ENCODE measurements around the gene ZNF862.

The ZNF862 gene

GRCh38 chr7:149850716-149851115, 12.5 kb downstream of the ZNF862 start:
- no peak overlapping the region for H3K4me3 ChIP-seq (ENCODE audit: low read length)
- no peak overlapping the region for H2BK5ac ChIP-seq (ENCODE audit: low read length)
- no peak overlapping the region for H3K4me2 ChIP-seq (ENCODE audit: low read length)
- no peaks in the 10 kb centered on the region for H3K79me2 ChIP-seq (ENCODE audit: control insufficient read depth, insufficient read depth, low read length)
- no CpG with 5 or more reads among the region's 4 CpGs for WGBS (ENCODE audit: extremely low coverage, insufficient coverage, low lambda C conversion rate)
- no peak for DNase-seq
- H3K79me1 ChIP-seq (ENCODE audit: low read length) = no peaks in the 10 kb centered on the region
- no peak overlapping the region for H2BK15ac ChIP-seq (replicated peaks; ENCODE audit: low read depth)
- no peak overlapping the region for H3K27ac ChIP-seq (ENCODE audit: low read depth, low read length)
- no peaks in the 10 kb centered on the region for H3K36me3 ChIP-seq (ENCODE audit: control insufficient read depth, insufficient read depth, low read length)
- H3K27me3 ChIP-seq (ENCODE audit: insufficient read depth, low read length, poor library complexity) = no peaks in the 10 kb centered on the region
- no peak overlapping the region for H3K56ac ChIP-seq (ENCODE audit: low read length)
- H3K4ac ChIP-seq (ENCODE audit: low read depth, low read length) = no peak overlapping the region
- H4K8ac ChIP-seq (ENCODE audit: low read depth, low read length) = no peak overlapping the region
- no peak overlapping the region for H2AK5ac ChIP-seq (ENCODE audit: low read length)
- no peak overlapping the region for H4K5ac ChIP-seq (ENCODE audit: low read length)
- H3K9ac ChIP-seq (ENCODE audit: low read length) = no peak overlapping the region
- peaks cover 5% of the 10 kb centered on the region for H3K4me1 ChIP-seq (ENCODE audit: control insufficient read depth, low read depth, low read length)
- no peak overlapping the region for H2BK120ac ChIP-seq (ENCODE audit: low read depth, low read length)
- H3K18ac ChIP-seq (ENCODE audit: low read length) = no peak overlapping the region
- no peak overlapping the region for H3K23ac ChIP-seq (ENCODE audit: low read length)

DNA sequence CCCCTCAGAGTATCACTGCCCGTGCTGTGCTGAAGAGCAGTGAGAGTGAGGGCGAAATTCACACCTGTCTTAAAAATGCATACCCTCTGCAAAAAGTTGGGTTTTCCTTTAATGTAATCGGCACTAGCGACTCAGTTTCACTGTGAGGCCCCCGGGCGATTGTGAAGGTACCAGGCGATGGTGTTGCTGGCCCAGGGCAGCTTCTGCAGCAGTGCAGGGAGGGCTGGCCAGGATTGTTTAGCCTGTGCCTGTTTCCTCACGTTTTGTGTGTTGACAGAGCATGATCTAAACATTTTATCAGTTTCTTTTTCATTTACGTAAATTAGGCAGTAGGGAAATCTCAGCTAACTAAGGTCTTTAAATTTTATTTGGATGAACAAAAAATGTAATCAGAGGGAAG, 13.3 kb downstream of the ZNF862 start:
- Histone ChIP-seq H3K4me1 (ENCODE audit: control insufficient read depth, low read depth, low read length) (peaks cover 5% of the 10 kb centered on the region), H2BK120ac (ENCODE audit: low read depth, low read length) (no peak overlapping the region), H3K79me1 (ENCODE audit: low read length) (no peaks in the 10 kb centered on the region), H3K56ac (ENCODE audit: low read length) (no peak overlapping the region), H3K27ac (ENCODE audit: low read depth, low read length) (no peak overlapping the region), H3K18ac (ENCODE audit: low read length) (no peak overlapping the region), H3K23ac (ENCODE audit: low read length) (no peak overlapping the region), H4K8ac (ENCODE audit: low read depth, low read length) (no peak overlapping the region), H3K4ac (ENCODE audit: low read depth, low read length) (no peak overlapping the region), H4K5ac (ENCODE audit: low read length) (no peak overlapping the region), H2BK15ac (replicated peaks; ENCODE audit: low read depth) (no peak overlapping the region), H3K27me3 (ENCODE audit: insufficient read depth, low read length, poor library complexity) (no peaks in the 10 kb centered on the region), H3K79me2 (ENCODE audit: control insufficient read depth, insufficient read depth, low read length) (no peaks in the 10 kb centered on the region), H2AK5ac (ENCODE audit: low read length) (no peak overlapping the region), H3K9ac (ENCODE audit: low read length) (no peak overlapping the region), H3K36me3 (ENCODE audit: control insufficient read depth, insufficient read depth, low read length) (no peaks in the 10 kb centered on the region), H2BK5ac (ENCODE audit: low read length) (no peak overlapping the region), H3K4me3 (ENCODE audit: low read length) (no peak overlapping the region), H3K4me2 (ENCODE audit: low read length) (no peak overlapping the region)
- DNase-seq = no peak
- WGBS (ENCODE audit: extremely low coverage, insufficient coverage, low lambda C conversion rate) = no CpG with 5 or more reads among the region's 9 CpGs

GRCh38 chr7:149853157-149853556, 15.0 kb downstream of the ZNF862 start:
- H3K4ac ChIP-seq (ENCODE audit: low read depth, low read length) = no peak overlapping the region

GRCh38 chr7:149854611-149855360, 16.6 kb downstream of the ZNF862 start:
- H3K4ac ChIP-seq (ENCODE audit: low read depth, low read length) = no peak overlapping the region
- H3K27ac ChIP-seq (ENCODE audit: low read depth, low read length) = no peak overlapping the region
- H2BK5ac ChIP-seq (ENCODE audit: low read length) = no peak overlapping the region
- no peaks in the 10 kb centered on the region for H3K27me3 ChIP-seq (ENCODE audit: insufficient read depth, low read length, poor library complexity)
- peak overlapping the region; percentile 3 for H3K56ac ChIP-seq (ENCODE audit: low read length)
- H2AK5ac ChIP-seq (ENCODE audit: low read length) = no peak overlapping the region
- H3K36me3 ChIP-seq (ENCODE audit: control insufficient read depth, insufficient read depth, low read length) = no peaks in the 10 kb centered on the region
- no CpG with 5 or more reads among the region's 13 CpGs for WGBS (ENCODE audit: extremely low coverage, insufficient coverage, low lambda C conversion rate)
- H2BK120ac ChIP-seq (ENCODE audit: low read depth, low read length) = no peak overlapping the region
- peaks cover 5% of the 10 kb centered on the region for H3K4me1 ChIP-seq (ENCODE audit: control insufficient read depth, low read depth, low read length)
- H3K9ac ChIP-seq (ENCODE audit: low read length) = no peak overlapping the region
- H3K4me3 ChIP-seq (ENCODE audit: low read length) = no peak overlapping the region
- H3K79me2 ChIP-seq (ENCODE audit: control insufficient read depth, insufficient read depth, low read length) = no peaks in the 10 kb centered on the region
- H2BK15ac ChIP-seq (replicated peaks; ENCODE audit: low read depth) = no peak overlapping the region
- no peaks in the 10 kb centered on the region for H3K79me1 ChIP-seq (ENCODE audit: low read length)
- no peak overlapping the region for H4K5ac ChIP-seq (ENCODE audit: low read length)
- H3K23ac ChIP-seq (ENCODE audit: low read length) = no peak overlapping the region
- H3K4me2 ChIP-seq (ENCODE audit: low read length) = no peak overlapping the region
- DNase-seq = peak; percentile 84
- H4K8ac ChIP-seq (ENCODE audit: low read depth, low read length) = no peak overlapping the region
- H3K18ac ChIP-seq (ENCODE audit: low read length) = no peak overlapping the region

More at GRCh38 chr7:149853157-149853556, 15.0 kb downstream of the ZNF862 start:
- Histone ChIP-seq H3K56ac (ENCODE audit: low read length) (no peak overlapping the region), H3K79me1 (ENCODE audit: low read length) (no peaks in the 10 kb centered on the region), H2BK120ac (ENCODE audit: low read depth, low read length) (no peak overlapping the region), H2BK15ac (replicated peaks; ENCODE audit: low read depth) (no peak overlapping the region), H3K4me2 (ENCODE audit: low read length) (no peak overlapping the region), H2BK5ac (ENCODE audit: low read length) (no peak overlapping the region), H4K5ac (ENCODE audit: low read length) (no peak overlapping the region), H4K8ac (ENCODE audit: low read depth, low read length) (no peak overlapping the region), H3K18ac (ENCODE audit: low read length) (no peak overlapping the region), H3K27ac (ENCODE audit: low read depth, low read length) (no peak overlapping the region), H3K9ac (ENCODE audit: low read length) (no peak overlapping the region), H3K27me3 (ENCODE audit: insufficient read depth, low read length, poor library complexity) (no peaks in the 10 kb centered on the region), H3K36me3 (ENCODE audit: control insufficient read depth, insufficient read depth, low read length) (no peaks in the 10 kb centered on the region), H3K79me2 (ENCODE audit: control insufficient read depth, insufficient read depth, low read length) (no peaks in the 10 kb centered on the region), H3K4me3 (ENCODE audit: low read length) (no peak overlapping the region), H2AK5ac (ENCODE audit: low read length) (no peak overlapping the region), H3K23ac (ENCODE audit: low read length) (no peak overlapping the region), H3K4me1 (ENCODE audit: control insufficient read depth, low read depth, low read length) (peaks cover 5% of the 10 kb centered on the region)
- no peak for DNase-seq
- WGBS (ENCODE audit: extremely low coverage, insufficient coverage, low lambda C conversion rate) = no CpG with 5 or more reads among the region's 9 CpGs

GRCh38 chr7:149855361-149856305, 17.5 kb downstream of the ZNF862 start:
- no peak overlapping the region for H3K4me2 ChIP-seq (ENCODE audit: low read length)
- no peak overlapping the region for H2BK15ac ChIP-seq (replicated peaks; ENCODE audit: low read depth)
- no peak overlapping the region for H3K56ac ChIP-seq (ENCODE audit: low read length)
- no CpG with 5 or more reads among the region's 16 CpGs for WGBS (ENCODE audit: extremely low coverage, insufficient coverage, low lambda C conversion rate)
- peak overlapping the region; percentile 24 for H3K18ac ChIP-seq (ENCODE audit: low read length)
- H3K79me1 ChIP-seq (ENCODE audit: low read length) = no peaks in the 10 kb centered on the region
- H3K4me3 ChIP-seq (ENCODE audit: low read length) = no peak overlapping the region
- H3K36me3 ChIP-seq (ENCODE audit: control insufficient read depth, insufficient read depth, low read length) = no peaks in the 10 kb centered on the region
- no peaks in the 10 kb centered on the region for H3K27me3 ChIP-seq (ENCODE audit: insufficient read depth, low read length, poor library complexity)
- no peak overlapping the region for H2BK120ac ChIP-seq (ENCODE audit: low read depth, low read length)
- H3K23ac ChIP-seq (ENCODE audit: low read length) = no peak overlapping the region
- no peaks in the 10 kb centered on the region for H3K79me2 ChIP-seq (ENCODE audit: control insufficient read depth, insufficient read depth, low read length)
- no peak overlapping the region for H3K4ac ChIP-seq (ENCODE audit: low read depth, low read length)
- no peak overlapping the region for H2AK5ac ChIP-seq (ENCODE audit: low read length)
- peak; percentile 90 for DNase-seq
- peaks cover 5% of the 10 kb centered on the region for H3K4me1 ChIP-seq (ENCODE audit: control insufficient read depth, low read depth, low read length)
- H3K27ac ChIP-seq (ENCODE audit: low read depth, low read length) = no peak overlapping the region
- no peak overlapping the region for H3K9ac ChIP-seq (ENCODE audit: low read length)
- H4K5ac ChIP-seq (ENCODE audit: low read length) = no peak overlapping the region
- H2BK5ac ChIP-seq (ENCODE audit: low read length) = no peak overlapping the region
- no peak overlapping the region for H4K8ac ChIP-seq (ENCODE audit: low read depth, low read length)

Data from mesendoderm (in vitro differentiated cells).